22Rv1 (cell line): ENCODE results near the gene REC8.

Source experiments
- CTCF ChIP-seq: fragments of 450-650 bp; IDR thresholded peaks from 2 replicates; pipeline ENCODE4 v1.5.1; 2017; ENCODE audit warnings: mild to moderate bottlenecking
- ZFX ChIP-seq: fragments of 450-650 bp; IDR thresholded peaks from 2 replicates; pipeline ENCODE4 v1.6.1; 2017; ENCODE audit warnings: antibody characterized with exemption, borderline replicate concordance

GRCh38 chr14:24150567-24150966 lies 21.3 kb upstream of the REC8 start:
- TF ChIP-seq CTCF (no peak), ZFX (no peak)
